HCT116 (cell line): ENCODE results near the gene NCAPH2. TPM values are rescaled to one million over a fixed set of nuclear protein-coding genes. Genes with fewer than 3 reads are reported as not detected.

Experiments used
- ATAC-seq: fragments of 200-7000 bp; cut with Tn5 transposase; 2 replicates; pipeline ENCODE4 v1.9.1; 2020; ENCODE audit warnings: mild to moderate bottlenecking, moderate library complexity
- BruUV-seq: library from RNA; stranded (reverse); fragments of 400-500 nt; replicated peaks from 2 replicates; lab custom pipeline; 2021; lab: Mats Ljungman, UMichigan
- CTCF ChIA-PET: fragments of 300-600 bp; sonication (Branson Sonifier 250); formaldehyde crosslinking; loops from one replicate; lab custom pipeline; 2021; ENCODE audit warnings: antibody characterized with exemption; lab: Charles Lee
- POLR2A ChIA-PET: fragments of 300-600, 350-600 bp; sonication (Branson Sonifier 250); formaldehyde crosslinking; loops from one replicate; lab custom pipeline; 2021; ENCODE audit warnings: antibody characterized with exemption; lab: Charles Lee
- RAD21 ChIA-PET, 2 experiments: fragments of 300-600 bp; sonication (Branson Sonifier 250); formaldehyde crosslinking; loops; one replicate each; lab custom pipeline; 2023; ENCODE audit warnings: low total read pairs in 2 of 2; ENCODE audit not compliant: uncharacterized antibody in 2 of 2, unreplicated experiment in 2 of 2, low non-redundant PET in 1 of 2; lab: Charles Lee
- DNase-seq: peaks from one replicate; pipeline ENCODE4 v3.0.0-alpha.2; 2010; ENCODE audit warnings: low read depth, low spot score
- H2AFZ ChIP-seq: fragments of 200-600 bp; shearing (Covaris generic), sonication (generic); 2 replicates; pipeline ENCODE4 v1.6.1; 2017; ENCODE audit warnings: low read depth, mixed run types, mixed read lengths, antibody characterized with exemption, low read length; ENCODE audit not compliant: poor library complexity, severe bottlenecking
- H3K27ac ChIP-seq: 2 replicates; pipeline ENCODE4 v1.5.1; 2012; ENCODE audit warnings: low read depth, low read length
- H3K27me3 ChIP-seq: fragments of 200-600 bp; sonication (generic); 2 replicates; pipeline ENCODE4 v1.6.1; 2016; ENCODE audit warnings: mixed run types, low read length, mixed read lengths; ENCODE audit not compliant: insufficient read depth
- H3K36me3 ChIP-seq, 2 experiments: fragments of 200-500 bp in 1 of 2; fragments of 200-600 bp in 1 of 2; sonication (Bioruptor generic) in 1 of 2; sonication (generic) in 1 of 2; 2 replicates each; pipeline versions ENCODE4 v1.5.1 to v1.6.1; 2014 to 2016; ENCODE audit warnings: low read length in 2 of 2, inconsistent platforms in 1 of 2, mixed read lengths in 1 of 2, mixed run types in 1 of 2; ENCODE audit not compliant: insufficient read depth in 2 of 2, control insufficient read depth in 1 of 2
- H3K4me1 ChIP-seq, 2 experiments: fragments of 200-600 bp in 1 of 2; sonication (generic) in 1 of 2; 2 replicates each; pipeline versions ENCODE4 v1.5.1 to v1.6.1; 2012 to 2017; ENCODE audit warnings: low read length in 2 of 2, inconsistent platforms in 1 of 2, mild to moderate bottlenecking in 1 of 2, mixed read lengths in 1 of 2, mixed run types in 1 of 2, moderate library complexity in 1 of 2; ENCODE audit not compliant: insufficient read depth in 2 of 2, control insufficient read depth in 1 of 2
- H3K4me2 ChIP-seq: fragments of 200-600 bp; sonication (generic); 2 replicates; pipeline ENCODE4 v1.6.1; 2017; ENCODE audit warnings: mixed run types, low read length, mixed read lengths
- H3K4me3 ChIP-seq, 2 experiments: fragments of 200-600 bp in 1 of 2; sonication (generic) in 1 of 2; replicated peaks in 1 of 2; 2 replicates each; pipeline ENCODE4 v1.5.1; 2011 to 2016; ENCODE audit warnings: low read length in 2 of 2, control low read depth in 1 of 2, low read depth in 1 of 2, mild to moderate bottlenecking in 1 of 2, mixed read lengths in 1 of 2, mixed run types in 1 of 2
- H3K79me2 ChIP-seq: fragments of 200-600 bp; sonication (generic); 2 replicates; pipeline ENCODE4 v1.6.1; 2017; ENCODE audit warnings: mild to moderate bottlenecking, mixed run types, low read length, moderate library complexity, mixed read lengths; ENCODE audit not compliant: insufficient read depth
- H3K9ac ChIP-seq: fragments of 200-600 bp; sonication (generic); 2 replicates; pipeline ENCODE4 v1.6.1; 2016; ENCODE audit warnings: low read length, mixed read lengths
- H3K9me2 ChIP-seq: fragments of 200-600 bp; sonication (generic), shearing (Covaris generic); 2 replicates; pipeline ENCODE4 v1.6.1; 2017; ENCODE audit warnings: mixed run types, mild to moderate bottlenecking, moderate library complexity; ENCODE audit not compliant: insufficient read depth
- H3K9me3 ChIP-seq, 2 experiments: fragments of 200-500 bp in 1 of 2; fragments of 200-600 bp in 1 of 2; sonication (Bioruptor generic) in 1 of 2; sonication (generic) in 1 of 2; 2 replicates each; pipeline ENCODE4 v1.6.1; 2014 to 2017; ENCODE audit warnings: low read length in 2 of 2, mixed read lengths in 2 of 2, inconsistent platforms in 1 of 2, low read depth in 1 of 2, mild to moderate bottlenecking in 1 of 2, mixed run types in 1 of 2, moderate library complexity in 1 of 2; ENCODE audit not compliant: control insufficient read depth in 1 of 2, insufficient read depth in 1 of 2
- H4K20me1 ChIP-seq: fragments of 200-600 bp; sonication (generic), shearing (Covaris generic); 2 replicates; pipeline ENCODE4 v1.6.1; 2017; ENCODE audit warnings: mixed run types, mild to moderate bottlenecking, moderate library complexity; ENCODE audit not compliant: insufficient read depth
- CBX3 ChIP-seq: IDR thresholded peaks from 2 replicates; pipeline ENCODE4 v1.6.1; 2012; ENCODE audit warnings: low read depth
- CEBPB ChIP-seq: IDR thresholded peaks from 2 replicates; pipeline ENCODE4 v1.6.1; 2012; ENCODE audit warnings: low read depth
- CTCF ChIP-seq, 3 experiments: fragments of 200-600 bp in 1 of 3; sonication (generic) in 1 of 3; IDR thresholded peaks in 2 of 3; conservative IDR thresholded peaks in 1 of 3; 2 replicates each; pipeline ENCODE4 v1.5.1; 2012 to 2017; ENCODE audit warnings: low read depth in 2 of 3, low read length in 2 of 3, antibody characterized with exemption in 1 of 3, borderline replicate concordance in 1 of 3, control low read depth in 1 of 3, mild to moderate bottlenecking in 1 of 3, mixed read lengths in 1 of 3, mixed run types in 1 of 3, moderate library complexity in 1 of 3; ENCODE audit not compliant: insufficient read depth in 1 of 3
- EGR1 ChIP-seq: IDR thresholded peaks from 2 replicates; pipeline ENCODE4 v1.6.1; 2012; ENCODE audit warnings: low read depth
- EZH2 ChIP-seq: fragments of 200-600 bp; sonication (generic); IDR thresholded peaks from 2 replicates; pipeline ENCODE4 v1.6.1; 2017; ENCODE audit warnings: antibody characterized with exemption, mixed run types
- JUND ChIP-seq: IDR thresholded peaks from 2 replicates; pipeline ENCODE4 v1.6.1; 2012
- POLR2AphosphoS5 ChIP-seq: IDR thresholded peaks from 2 replicates; pipeline ENCODE4 v1.6.1; 2011; ENCODE audit warnings: mild to moderate bottlenecking, low read depth, low read length, moderate library complexity
- RAD21 ChIP-seq: IDR thresholded peaks from 2 replicates; pipeline ENCODE4 v1.6.1; 2012; ENCODE audit warnings: low read depth, mild to moderate bottlenecking
- REST ChIP-seq: IDR thresholded peaks from 2 replicates; pipeline ENCODE4 v1.6.1; 2012; ENCODE audit warnings: low read depth
- SRF ChIP-seq: IDR thresholded peaks from 2 replicates; pipeline ENCODE4 v1.6.1; 2012; ENCODE audit warnings: low read depth
- ZFX ChIP-seq: fragments of 450-650 bp; IDR thresholded peaks from 2 replicates; pipeline ENCODE4 v1.6.1; 2017
- intact Hi-C: fragments of 100-400 bp; cut with micrococcal nuclease; formaldehyde crosslinking; loops from 2 replicates; pipeline ENCODE4 v1.10.0; 2022
- total RNA-seq: library from RNA; stranded (reverse); gene quantifications from one replicate; pipeline ENCODE4 v1.2.1, GENCODE V29; 2021; ENCODE audit not compliant: unreplicated experiment

NCAPH2 gene
- total RNA-seq, 1 experiment from 2014 or later, result 99.1 TPM

- Histone ChIP-seq H3K27ac (peak overlapping the region; percentile 38; the same call in 1 of the 2 replicates), H4K20me1 (peaks cover 6% of the 10 kb centered on the region; the same call in 1 of the 2 replicates), H3K9ac (no peak overlapping the region), H3K9me3 (no peaks in the 10 kb centered on the region), H3K4me2 (no peak overlapping the region), H3K4me3 (no peak overlapping the region), H3K79me2 (peaks cover 28% of the 10 kb centered on the region), H2AFZ (no peak overlapping the region), H3K9me2 (no peaks in the 10 kb centered on the region), H3K36me3 (no peaks in the 10 kb centered on the region), H3K27me3 (no peaks in the 10 kb centered on the region), H3K4me1 (peaks cover 14 to 35% of the 10 kb centered on the region in 2 experiments; a peak in 3 of 4 replicates)
- CTCF ChIA-PET, result no interaction called here
- TF ChIP-seq CBX3 (no peak), CEBPB (no peak), REST (no peak), SRF (no peak), ZFX (no peak), RAD21 (no peak), EZH2 (no peak), CTCF (IDR thresholded peaks at IDR 0.05 in 2 of 3, conservative IDR thresholded peaks at IDR 0.05 in 1 of 3; ENCODE audit: borderline replicate concordance in 1 of 3, insufficient read depth in 1 of 3, low read depth in 2 of 3, low read length in 2 of 3) (no peak), EGR1 (no peak), POLR2AphosphoS5 (no peak), JUND (no peak)
- BruUV-seq, result no TSS peak
- POLR2A ChIA-PET, result no interaction called here
- intact Hi-C loops, result no loop called here
- RAD21 ChIA-PET, result no interaction called here
- DNase-seq (no peak), ATAC-seq (no peak)
Observed at GRCh38 chr22:50476868-50477267, 31.2 kb upstream of the NCAPH2 start.
